Measurements from ENCODE around the gene RHAG. TPM values are rescaled to one million over a fixed set of nuclear protein-coding genes. Genes with fewer than 3 reads are reported as not detected.
A peak's percentile ranks its signal among the peaks of the same experiment; 100 is the strongest.
"Not testable (repeated sequence)": the region's sequence is repeated elsewhere in the genome, so short reads cannot be mapped to it uniquely, and the experiment has no call there.

The RHAG gene
- total and polyA plus RNA-seq, 2 experiments from 2014 or later: not detected

- no peak for TF ChIP-seq NANOG (IDR thresholded peaks at IDR 0.05; ENCODE audit: borderline replicate concordance)
- no peak for TF ChIP-seq JUNB (IDR thresholded peaks at IDR 0.05; ENCODE audit: unreplicated experiment)
- TF ChIP-seq EZH2phosphoT487 (IDR thresholded peaks at IDR 0.05; ENCODE audit: unreplicated experiment): no peak
- TF ChIP-seq CTCF (conservative IDR thresholded peaks at IDR 0.05; ENCODE audit: low read depth in 2 of 2): peak; percentile 88 to 97
- H3K36me3 Mint-ChIP-seq (ENCODE audit: low read depth): no peaks in the 10 kb centered on the region
- Histone ChIP-seq H3K27ac (ENCODE audit: low read depth) (no peak overlapping the region), H3K79me2 (replicated peaks; ENCODE audit: insufficient read depth) (no peaks in the 10 kb centered on the region), H3F3A (replicated peaks; ENCODE audit: low read depth) (no peaks in the 10 kb centered on the region), H3K4me3 (0 out of 2 replicates have a peak overlapping the region, but pooled peaks have one; percentile 6), H4K20me1 (replicated peaks; ENCODE audit: insufficient read depth) (no peaks in the 10 kb centered on the region), H3K27me3 (ENCODE audit: insufficient read depth) (no peaks in the 10 kb centered on the region), H3K4me2 (no peak overlapping the region; the same call in 1 of the 2 replicates), H3K36me3 (ENCODE audit: insufficient read depth) (no peaks in the 10 kb centered on the region), H2AFZ (no peak overlapping the region), H3K4me1 (ENCODE audit: insufficient read depth) (peaks cover 13% of the 10 kb centered on the region; the same call in 1 of the 2 replicates), H3K9me2 (ENCODE audit: insufficient read depth) (no peaks in the 10 kb centered on the region)
- DNase-seq (ENCODE audit: low spot score) (peak; percentile 78), ATAC-seq (peak; percentile 96)
- no peak overlapping the region for H3K4me3 Mint-ChIP-seq
- H3K27ac Mint-ChIP-seq: 0 out of 2 replicates have a peak overlapping the region, but pooled peaks have one; percentile 40
- H3K9me3 Mint-ChIP-seq: no peaks in the 10 kb centered on the region
- peaks cover 21% of the 10 kb centered on the region for H3K4me1 Mint-ChIP-seq
- H3K27me3 Mint-ChIP-seq (ENCODE audit: insufficient read depth, low read depth, poor library complexity): no peaks in the 10 kb centered on the region
These were observed 29.8 kb downstream of the RHAG start for GRCh38 chr6:49606721-49607390.

- H3K36me3 Mint-ChIP-seq (ENCODE audit: low read depth); H3K4me2 ChIP-seq; ATAC-seq; H3K9me2 ChIP-seq (ENCODE audit: insufficient read depth); H3K27me3 Mint-ChIP-seq (ENCODE audit: insufficient read depth, low read depth, poor library complexity); H3K27ac ChIP-seq (ENCODE audit: low read depth); H3F3A ChIP-seq (replicated peaks; ENCODE audit: low read depth); H3K4me3 Mint-ChIP-seq; H3K79me2 ChIP-seq (replicated peaks; ENCODE audit: insufficient read depth); H4K20me1 ChIP-seq (replicated peaks; ENCODE audit: insufficient read depth); H3K4me3 ChIP-seq; H3K4me1 ChIP-seq (ENCODE audit: insufficient read depth); DNase-seq (ENCODE audit: low spot score); H3K27me3 ChIP-seq (ENCODE audit: insufficient read depth); H3K27ac Mint-ChIP-seq; H3K36me3 ChIP-seq (ENCODE audit: insufficient read depth); H2AFZ ChIP-seq; H3K9me3 Mint-ChIP-seq: not testable (repeated sequence)
- peaks cover 15% of the 10 kb centered on the region for H3K4me1 Mint-ChIP-seq
These were observed 32.6 kb downstream of the RHAG start for GRCh38 chr6:49604080-49604479.

GRCh38 chr6:49587262-49587661, 49.4 kb downstream of the RHAG start:
- H3K27ac ChIP-seq (ENCODE audit: low read depth); H3K4me2 ChIP-seq; H3K4me1 ChIP-seq (ENCODE audit: insufficient read depth); H3K27me3 ChIP-seq (ENCODE audit: insufficient read depth); H3K9me2 ChIP-seq (ENCODE audit: insufficient read depth); H3K79me2 ChIP-seq (replicated peaks; ENCODE audit: insufficient read depth); DNase-seq (ENCODE audit: low spot score); H3K36me3 ChIP-seq (ENCODE audit: insufficient read depth); H3F3A ChIP-seq (replicated peaks; ENCODE audit: low read depth); H2AFZ ChIP-seq; H3K4me3 ChIP-seq; H3K27ac Mint-ChIP-seq; H3K4me1 Mint-ChIP-seq; H4K20me1 ChIP-seq (replicated peaks; ENCODE audit: insufficient read depth); H3K27me3 Mint-ChIP-seq (ENCODE audit: insufficient read depth, low read depth, poor library complexity); ATAC-seq; H3K36me3 Mint-ChIP-seq (ENCODE audit: low read depth); H3K9me3 Mint-ChIP-seq; H3K4me3 Mint-ChIP-seq: not testable (repeated sequence)

Measured in GM23338 (cell line).